HepG2 (cell line): ENCODE measurements around the gene GMEB2. TPM values are rescaled to one million over a fixed set of nuclear protein-coding genes. Genes with fewer than 3 reads are reported as not detected.
A peak's percentile ranks its signal among the peaks of the same experiment; 100 is the strongest.

Experiments
- HMG20A ChIP-seq: IDR thresholded peaks from 2 replicates; pipeline ENCODE4 v1.6.1; 2016; ENCODE audit warnings: borderline replicate concordance
- HNRNPK ChIP-seq: fragments of 200-400 bp; formaldehyde crosslinking; IDR thresholded peaks from 2 replicates; pipeline ENCODE4 v1.6.1; 2018; ENCODE audit warnings: low read length, low read depth, moderate library complexity, mild to moderate bottlenecking; ENCODE audit not compliant: poor library complexity, severe bottlenecking
- ISL2 ChIP-seq: sonication (generic); formaldehyde crosslinking; IDR thresholded peaks from 2 replicates; pipeline ENCODE4 v1.5.0; 2020; ENCODE audit warnings: missing genetic modification reagents
- JUND ChIP-seq: sonication (generic); formaldehyde crosslinking; IDR thresholded peaks from 2 replicates; pipeline ENCODE4 v1.8.0; 2022; ENCODE audit warnings: mild to moderate bottlenecking, missing genetic modification reagents
- KLF15 ChIP-seq: sonication (generic); formaldehyde crosslinking; IDR thresholded peaks from 2 replicates; pipeline ENCODE4 v1.8.1; 2023; ENCODE audit warnings: borderline replicate concordance, mild to moderate bottlenecking, inconsistent platforms, missing genetic modification reagents, mixed read lengths
- KLF6 ChIP-seq: IDR thresholded peaks from 2 replicates; pipeline ENCODE4 v1.8.0; 2016; ENCODE audit warnings: missing biosample characterization, missing genetic modification reagents
- MBD4 ChIP-seq: IDR thresholded peaks from 2 replicates; pipeline ENCODE4 v1.6.1; 2012; ENCODE audit warnings: low read length, inconsistent platforms, borderline replicate concordance
- MED1 ChIP-seq: sonication (generic); formaldehyde crosslinking; IDR thresholded peaks from 2 replicates; pipeline ENCODE4 v1.4.0; 2020; ENCODE audit warnings: missing genetic modification reagents
- MYC ChIP-seq: sonication (generic); formaldehyde crosslinking; IDR thresholded peaks from 2 replicates; pipeline ENCODE4 v1.9.0; 2021; ENCODE audit warnings: missing genetic modification reagents, borderline replicate concordance
- PCBP1 ChIP-seq: fragments of 200-400 bp; formaldehyde crosslinking; IDR thresholded peaks from 2 replicates; pipeline ENCODE4 v1.6.1; 2017; ENCODE audit warnings: mild to moderate bottlenecking, low read depth, low read length, borderline replicate concordance
- PITX1 ChIP-seq: sonication (generic); formaldehyde crosslinking; IDR thresholded peaks from 2 replicates; pipeline ENCODE4 v1.5.1; 2020; ENCODE audit warnings: mild to moderate bottlenecking, missing genetic modification reagents
- POGZ ChIP-seq: sonication (generic); formaldehyde crosslinking; IDR thresholded peaks from 2 replicates; pipeline ENCODE4 v1.4.0; 2020; ENCODE audit warnings: mild to moderate bottlenecking, missing genetic modification reagents
- SMAD1 ChIP-seq: sonication (generic); formaldehyde crosslinking; IDR thresholded peaks from 2 replicates; pipeline ENCODE4 v1.4.0; 2020; ENCODE audit warnings: missing genetic modification reagents, low read depth, mild to moderate bottlenecking, borderline replicate concordance
- SP4 ChIP-seq: sonication (generic); formaldehyde crosslinking; IDR thresholded peaks from 2 replicates; pipeline ENCODE4 v1.8.1; 2023; ENCODE audit warnings: mild to moderate bottlenecking, missing genetic modification reagents
- SPEN ChIP-seq: sonication (generic); formaldehyde crosslinking; IDR thresholded peaks from 2 replicates; pipeline ENCODE4 v1.5.1; 2020; ENCODE audit warnings: low read depth, mild to moderate bottlenecking, missing genetic modification reagents
- TBP ChIP-seq: sonication (generic); formaldehyde crosslinking; IDR thresholded peaks from 2 replicates; pipeline ENCODE4 v1.5.0; 2020; ENCODE audit warnings: missing genetic modification reagents
- TFDP2 ChIP-seq: sonication (generic); formaldehyde crosslinking; IDR thresholded peaks from 2 replicates; pipeline ENCODE4 v1.4.0; 2020; ENCODE audit warnings: missing genetic modification reagents
- ZBTB20 ChIP-seq: sonication (generic); formaldehyde crosslinking; IDR thresholded peaks from 2 replicates; pipeline ENCODE4 v1.8.1; 2023; ENCODE audit warnings: missing genetic modification reagents, low read depth, mild to moderate bottlenecking, borderline replicate concordance
- ZNF160 ChIP-seq: sonication (generic); formaldehyde crosslinking; IDR thresholded peaks from 2 replicates; pipeline ENCODE4 v1.8.0; 2022; ENCODE audit warnings: mild to moderate bottlenecking, inconsistent platforms, missing genetic modification reagents
- ZNF20 ChIP-seq: sonication (generic); formaldehyde crosslinking; IDR thresholded peaks from 2 replicates; pipeline ENCODE4 v1.4.0; 2020; ENCODE audit warnings: mild to moderate bottlenecking, moderate library complexity, missing genetic modification reagents
- ZNF205 ChIP-seq: IDR thresholded peaks from 2 replicates; pipeline ENCODE4 v1.6.1; 2018; ENCODE audit warnings: missing biosample characterization, missing genetic modification reagents
- ZNF280B ChIP-seq: sonication (generic); formaldehyde crosslinking; IDR thresholded peaks from 2 replicates; pipeline ENCODE4 v1.5.0; 2020; ENCODE audit warnings: missing genetic modification reagents, mild to moderate bottlenecking, borderline replicate concordance
- ZNF335 ChIP-seq: sonication (generic); formaldehyde crosslinking; IDR thresholded peaks from 2 replicates; pipeline ENCODE4 v1.4.0; 2020; ENCODE audit warnings: missing genetic modification reagents
- ZNF441 ChIP-seq: sonication (generic); formaldehyde crosslinking; IDR thresholded peaks from 2 replicates; pipeline ENCODE4 v1.7.0; 2021; ENCODE audit warnings: missing genetic modification reagents, borderline replicate concordance
- ZNF562 ChIP-seq: sonication (generic); formaldehyde crosslinking; IDR thresholded peaks from 2 replicates; pipeline ENCODE4 v1.8.0; 2022; ENCODE audit warnings: missing genetic modification reagents, borderline replicate concordance
- ZXDC ChIP-seq: sonication (generic); formaldehyde crosslinking; IDR thresholded peaks from 2 replicates; pipeline ENCODE4 v1.5.0; 2020; ENCODE audit warnings: mild to moderate bottlenecking, missing genetic modification reagents
- polyA plus RNA-seq, 8 experiments: library from polyadenylated mRNA; depleted of rRNA in 3 of 8; stranded (reverse) in 7 of 8; unstranded in 1 of 8; fragments of >200 nt; fragmentation: Illumina TruSeq in 4 of 8; extraction: Trizol in 4 of 8; gene quantifications; 2 replicates each; pipeline versions ENCODE4 v1.2.1 to v1.2.3, GENCODE V29; 2011 to 2016; ENCODE audit warnings: low read depth in 4 of 8, missing spikeins in 1 of 8, mixed read lengths in 1 of 8; ENCODE audit not compliant: insufficient read depth in 1 of 8
- total RNA-seq, 5 experiments: library from RNA; depleted of rRNA; stranded (reverse); fragments of >200 nt; fragmentation: Illumina TruSeq; extraction: Trizol; gene quantifications; 2 replicates each; pipeline ENCODE4 v1.2.3, GENCODE V29; 2016; ENCODE audit warnings: low read depth in 1 of 5

The GMEB2 gene
- total and polyA plus RNA-seq, 2 of the 13 experiments (the other 11 are each of a cell fraction or from before 2014, with no cell fraction given), result 10.6 to 12.4 TPM

GRCh38 chr20:63577317-63577894, 49.5 kb downstream of the GMEB2 start (continued):
- TF ChIP-seq TFDP2, result no peak
- TF ChIP-seq ISL2, result peak; percentile 57
- no peak for TF ChIP-seq PCBP1
- TF ChIP-seq ZXDC (CRISPR knock-in tag), result no peak
- TF ChIP-seq HNRNPK, result no peak
- no peak for TF ChIP-seq ZNF20 (CRISPR knock-in tag)
- TF ChIP-seq TBP, result no peak
- TF ChIP-seq ZNF205, result 0 out of 2 replicates have a peak, but pooled peaks have one; percentile 45
- 0 out of 2 replicates have a peak, but pooled peaks have one; percentile 21 for TF ChIP-seq JUND
- TF ChIP-seq MBD4, result no peak
- TF ChIP-seq KLF15 (CRISPR knock-in tag), result peak; percentile 31; the same call in 1 of the 2 replicates
- no peak for TF ChIP-seq ZBTB20 (CRISPR knock-in tag)
- TF ChIP-seq SPEN (CRISPR knock-in tag), result no peak
- peak; percentile 65; the same call in 1 of the 2 replicates for TF ChIP-seq HMG20A
- peak; percentile 69; the same call in 1 of the 2 replicates for TF ChIP-seq MYC
- no peak; the same call in 1 of the 2 replicates for TF ChIP-seq POGZ (CRISPR knock-in tag)
- TF ChIP-seq KLF6 (CRISPR knock-in tag), result peak; percentile 66; the same call in 1 of the 2 replicates
- no peak for TF ChIP-seq ZNF562 (CRISPR knock-in tag)
- TF ChIP-seq PITX1 (CRISPR knock-in tag), result no peak
- TF ChIP-seq ZNF441 (CRISPR knock-in tag), result peak; percentile 44; the same call in 1 of the 2 replicates
- 0 out of 2 replicates have a peak, but pooled peaks have one; percentile 8 for TF ChIP-seq SMAD1 (CRISPR knock-in tag)
- TF ChIP-seq ZNF335 (CRISPR knock-in tag), result 0 out of 2 replicates have a peak, but pooled peaks have one; percentile 28
- peak; percentile 56; the same call in 1 of the 2 replicates for TF ChIP-seq ZNF160 (CRISPR knock-in tag)
- TF ChIP-seq MED1 (CRISPR knock-in tag), result 0 out of 2 replicates have a peak, but pooled peaks have one; percentile 44
- no peak for TF ChIP-seq SP4
- TF ChIP-seq ZNF280B (CRISPR knock-in tag), result peak; percentile 27; the same call in 1 of the 2 replicates
